Type B pancreatic cell (in vitro differentiated cells): Measurements from ENCODE around the gene MMP24. TPM values are rescaled to one million over a fixed set of nuclear protein-coding genes. Genes with fewer than 3 reads are reported as not detected.
A peak's percentile ranks its signal among the peaks of the same experiment; 100 is the strongest.
"Not testable (repeated sequence)": the region's sequence is repeated elsewhere in the genome, so short reads cannot be mapped to it uniquely, and the experiment has no call there.

Experiments
- DNase-seq: peaks from one replicate; pipeline ENCODE4 v3.0.0; 2021; ENCODE audit warnings: mixed read lengths; ENCODE audit not compliant: unreplicated experiment; ENCODE audit errors: extremely low spot score
- H3K27ac Mint-ChIP-seq: 2 replicates; pipeline ENCODE4 v1.8.0; 2021; ENCODE audit warnings: mild to moderate bottlenecking, mixed read lengths
- H3K27me3 Mint-ChIP-seq: 2 replicates; pipeline ENCODE4 v1.8.0; 2021; ENCODE audit warnings: mixed read lengths
- H3K36me3 Mint-ChIP-seq: 2 replicates; pipeline ENCODE4 v1.8.0; 2021; ENCODE audit warnings: mixed read lengths
- H3K4me1 Mint-ChIP-seq: one replicate; pipeline ENCODE4 v1.8.0; 2021; ENCODE audit warnings: mixed read lengths; ENCODE audit not compliant: unreplicated experiment
- H3K4me3 Mint-ChIP-seq: 2 replicates; pipeline ENCODE4 v1.8.0; 2021; ENCODE audit warnings: mild to moderate bottlenecking, mixed read lengths
- H3K9me3 Mint-ChIP-seq: 2 replicates; pipeline ENCODE4 v1.8.0; 2021; ENCODE audit warnings: mixed read lengths
- CTCF ChIP-seq: fragments of 200-600 bp; sonication (generic); conservative IDR thresholded peaks from 2 replicates; pipeline ENCODE4 v1.5.0; 2021; ENCODE audit warnings: antibody characterized with exemption, mild to moderate bottlenecking
- total RNA-seq: library from RNA; stranded (reverse); gene quantifications from 2 replicates; pipeline ENCODE4 v1.2.1, GENCODE V29; 2021; ENCODE audit warnings: low replicate concordance

Gene MMP24
- total RNA-seq, 1 donor from 2014 or later, result 2.6 TPM

- H3K9me3 Mint-ChIP-seq, result peaks cover 5% of the 10 kb centered on the region
- DNase-seq, result no peak
- no peak overlapping the region for H3K4me3 Mint-ChIP-seq
- H3K27me3 Mint-ChIP-seq, result no peaks in the 10 kb centered on the region
- TF ChIP-seq CTCF, result no peak
- H3K36me3 Mint-ChIP-seq, result no peaks in the 10 kb centered on the region
- no peaks in the 10 kb centered on the region for H3K4me1 Mint-ChIP-seq
- no peak overlapping the region for H3K27ac Mint-ChIP-seq
Measured at GRCh38 chr20:35254448-35254999, 28.0 kb downstream of the MMP24 start.

- Mint-ChIP-seq H3K27ac (no peak overlapping the region), H3K4me1 (no peaks in the 10 kb centered on the region), H3K36me3 (no peaks in the 10 kb centered on the region), H3K27me3 (no peaks in the 10 kb centered on the region), H3K9me3 (peaks cover 5% of the 10 kb centered on the region), H3K4me3 (no peak overlapping the region)
- DNase-seq, result no peak
- TF ChIP-seq CTCF, result no peak
Measured at GRCh38 chr20:35257175-35257909, 30.9 kb downstream of the MMP24 start.

- peaks cover 14% of the 10 kb centered on the region for H3K4me1 Mint-ChIP-seq
- no peak for TF ChIP-seq CTCF
- no peak overlapping the region for H3K4me3 Mint-ChIP-seq
- no peak overlapping the region for H3K27ac Mint-ChIP-seq
- no peaks in the 10 kb centered on the region for H3K27me3 Mint-ChIP-seq
- no peak for DNase-seq
- peaks cover 5% of the 10 kb centered on the region for H3K9me3 Mint-ChIP-seq
- no peaks in the 10 kb centered on the region for H3K36me3 Mint-ChIP-seq
Measured at GRCh38 chr20:35260426-35260825, 33.9 kb downstream of the MMP24 start.

- not testable (repeated sequence) for H3K4me3 Mint-ChIP-seq, DNase-seq, H3K27me3 Mint-ChIP-seq, H3K9me3 Mint-ChIP-seq, H3K36me3 Mint-ChIP-seq
- Mint-ChIP-seq H3K27ac (peak overlapping the region; percentile 59), H3K4me1 (peaks cover 14% of the 10 kb centered on the region)
Measured at GRCh38 chr20:35262321-35262720, 35.8 kb downstream of the MMP24 start.

- not testable (repeated sequence) for H3K27me3 Mint-ChIP-seq, DNase-seq, H3K36me3 Mint-ChIP-seq, H3K9me3 Mint-ChIP-seq
- Mint-ChIP-seq H3K4me1 (peaks cover 14% of the 10 kb centered on the region), H3K27ac (peak overlapping the region; percentile 94), H3K4me3 (peak overlapping the region; percentile 47)
Measured at GRCh38 chr20:35262731-35263531, 36.4 kb downstream of the MMP24 start.

GRCh38 chr20:35263532-35264341 is 37.2 kb downstream of the MMP24 start:
- no peaks in the 10 kb centered on the region for H3K9me3 Mint-ChIP-seq
- H3K36me3 Mint-ChIP-seq, result peaks cover 7% of the 10 kb centered on the region
- H3K27me3 Mint-ChIP-seq, result no peaks in the 10 kb centered on the region
- peaks cover 14% of the 10 kb centered on the region for H3K4me1 Mint-ChIP-seq
- H3K4me3 Mint-ChIP-seq, result peak overlapping the region; percentile 47
- peak overlapping the region; percentile 94 for H3K27ac Mint-ChIP-seq
- TF ChIP-seq CTCF, result no peak
- DNase-seq, result no peak
